Measurements from ENCODE around the gene PARVG.

Gene PARVG

GRCh38 chr22:44245867-44246266 is 65.1 kb downstream of the PARVG start:
- H3K9ac ChIP-seq (ENCODE audit: low read depth, low read length) = no peak overlapping the region
- H3K4me3 ChIP-seq (ENCODE audit: low read length) = no peak overlapping the region
- H3K4me1 ChIP-seq (ENCODE audit: insufficient read depth, low read length) = no peaks in the 10 kb centered on the region
- H3K36me3 ChIP-seq (ENCODE audit: insufficient read depth, low read length) = no peaks in the 10 kb centered on the region
- H3K27me3 ChIP-seq (ENCODE audit: insufficient read depth, low read length) = no peaks in the 10 kb centered on the region
- 91% methylated on average over 8 of the region's 8 CpGs for WGBS
- H3K27ac ChIP-seq (ENCODE audit: low read depth, low read length) = no peak overlapping the region
- H3K9me3 ChIP-seq (ENCODE audit: insufficient read depth, low read depth, low read length) = peaks cover 11% of the 10 kb centered on the region; the same call in 1 of the 2 replicates

GRCh38 chr22:44246615-44247326 is 66.0 kb downstream of the PARVG start:
- Histone ChIP-seq H3K9ac (ENCODE audit: low read depth, low read length) (no peak overlapping the region), H3K9me3 (ENCODE audit: insufficient read depth, low read depth, low read length) (peaks cover 11% of the 10 kb centered on the region; the same call in 1 of the 2 replicates), H3K27ac (ENCODE audit: low read depth, low read length) (no peak overlapping the region), H3K27me3 (ENCODE audit: insufficient read depth, low read length) (no peaks in the 10 kb centered on the region), H3K4me1 (ENCODE audit: insufficient read depth, low read length) (no peaks in the 10 kb centered on the region), H3K4me3 (ENCODE audit: low read length) (no peak overlapping the region), H3K36me3 (ENCODE audit: insufficient read depth, low read length) (no peaks in the 10 kb centered on the region)
- 92% methylated on average over 6 of the region's 8 CpGs for WGBS

GRCh38 chr22:44247346-44247745 is 66.6 kb downstream of the PARVG start:
- peaks cover 11% of the 10 kb centered on the region; the same call in 1 of the 2 replicates for H3K9me3 ChIP-seq (ENCODE audit: insufficient read depth, low read depth, low read length)
- no peak overlapping the region for H3K9ac ChIP-seq (ENCODE audit: low read depth, low read length)
- 93% methylated on average over 5 of the region's 5 CpGs for WGBS
- H3K4me1 ChIP-seq (ENCODE audit: insufficient read depth, low read length) = no peaks in the 10 kb centered on the region
- H3K4me3 ChIP-seq (ENCODE audit: low read length) = no peak overlapping the region
- no peak overlapping the region for H3K27ac ChIP-seq (ENCODE audit: low read depth, low read length)
- H3K27me3 ChIP-seq (ENCODE audit: insufficient read depth, low read length) = no peaks in the 10 kb centered on the region
- no peaks in the 10 kb centered on the region for H3K36me3 ChIP-seq (ENCODE audit: insufficient read depth, low read length)

- Histone ChIP-seq H3K36me3 (ENCODE audit: insufficient read depth, low read length) (no peaks in the 10 kb centered on the region), H3K27me3 (ENCODE audit: insufficient read depth, low read length) (no peaks in the 10 kb centered on the region), H3K27ac (ENCODE audit: low read depth, low read length) (no peak overlapping the region), H3K9ac (ENCODE audit: low read depth, low read length) (no peak overlapping the region), H3K9me3 (ENCODE audit: insufficient read depth, low read depth, low read length) (peaks cover 11% of the 10 kb centered on the region; the same call in 1 of the 2 replicates), H3K4me1 (ENCODE audit: insufficient read depth, low read length) (no peaks in the 10 kb centered on the region), H3K4me3 (ENCODE audit: low read length) (no peak overlapping the region)
- 92% methylated on average over 25 of the region's 25 CpGs for WGBS
These were observed 67.5 kb downstream of the PARVG start for GRCh38 chr22:44247923-44248892.

GRCh38 chr22:44248926-44249325 is 68.2 kb downstream of the PARVG start:
- H3K27me3 ChIP-seq (ENCODE audit: insufficient read depth, low read length) = no peaks in the 10 kb centered on the region
- H3K27ac ChIP-seq (ENCODE audit: low read depth, low read length) = no peak overlapping the region
- no peak overlapping the region for H3K9ac ChIP-seq (ENCODE audit: low read depth, low read length)
- WGBS = 93% methylated on average over 10 of the region's 10 CpGs
- peaks cover 11% of the 10 kb centered on the region; the same call in 1 of the 2 replicates for H3K9me3 ChIP-seq (ENCODE audit: insufficient read depth, low read depth, low read length)
- H3K4me1 ChIP-seq (ENCODE audit: insufficient read depth, low read length) = no peaks in the 10 kb centered on the region
- no peak overlapping the region for H3K4me3 ChIP-seq (ENCODE audit: low read length)
- no peaks in the 10 kb centered on the region for H3K36me3 ChIP-seq (ENCODE audit: insufficient read depth, low read length)

- Histone ChIP-seq H3K27ac (ENCODE audit: low read depth, low read length) (no peak overlapping the region), H3K27me3 (ENCODE audit: insufficient read depth, low read length) (no peaks in the 10 kb centered on the region), H3K9me3 (ENCODE audit: insufficient read depth, low read depth, low read length) (peaks cover 11% of the 10 kb centered on the region; the same call in 1 of the 2 replicates), H3K9ac (ENCODE audit: low read depth, low read length) (no peak overlapping the region), H3K36me3 (ENCODE audit: insufficient read depth, low read length) (no peaks in the 10 kb centered on the region), H3K4me3 (ENCODE audit: low read length) (no peak overlapping the region), H3K4me1 (ENCODE audit: insufficient read depth, low read length) (no peaks in the 10 kb centered on the region)
- WGBS = 93% methylated on average over 11 of the region's 12 CpGs
These were observed 68.8 kb downstream of the PARVG start for GRCh38 chr22:44249376-44250147.

GRCh38 chr22:44254811-44255210 is 74.1 kb downstream of the PARVG start:
- H3K27ac ChIP-seq (ENCODE audit: low read depth, low read length) = no peak overlapping the region
- peaks cover 7% of the 10 kb centered on the region; the same call in 1 of the 2 replicates for H3K9me3 ChIP-seq (ENCODE audit: insufficient read depth, low read depth, low read length)
- H3K27me3 ChIP-seq (ENCODE audit: insufficient read depth, low read length) = no peaks in the 10 kb centered on the region
- H3K36me3 ChIP-seq (ENCODE audit: insufficient read depth, low read length) = no peaks in the 10 kb centered on the region
- WGBS = 94% methylated on average over 1 of the region's 2 CpGs
- H3K4me1 ChIP-seq (ENCODE audit: insufficient read depth, low read length) = peaks cover 12% of the 10 kb centered on the region; the same call in 1 of the 2 replicates
- H3K4me3 ChIP-seq (ENCODE audit: low read length) = no peak overlapping the region
- no peak overlapping the region for H3K9ac ChIP-seq (ENCODE audit: low read depth, low read length)

- no peaks in the 10 kb centered on the region for H3K36me3 ChIP-seq (ENCODE audit: insufficient read depth, low read length)
- 90% methylated on average over 6 of the region's 6 CpGs for WGBS
- H3K9ac ChIP-seq (ENCODE audit: low read depth, low read length) = no peak overlapping the region
- H3K27me3 ChIP-seq (ENCODE audit: insufficient read depth, low read length) = no peaks in the 10 kb centered on the region
- no peaks in the 10 kb centered on the region for H3K9me3 ChIP-seq (ENCODE audit: insufficient read depth, low read depth, low read length)
- H3K4me1 ChIP-seq (ENCODE audit: insufficient read depth, low read length) = peaks cover 12% of the 10 kb centered on the region; the same call in 1 of the 2 replicates
- H3K27ac ChIP-seq (ENCODE audit: low read depth, low read length) = no peak overlapping the region
- H3K4me3 ChIP-seq (ENCODE audit: low read length) = no peak overlapping the region
These were observed 75.4 kb downstream of the PARVG start for GRCh38 chr22:44256085-44256484.

GRCh38 chr22:44256556-44257485 is 76.1 kb downstream of the PARVG start:
- Histone ChIP-seq H3K27ac (ENCODE audit: low read depth, low read length) (no peak overlapping the region; the same call in 1 of the 2 replicates), H3K36me3 (ENCODE audit: insufficient read depth, low read length) (no peaks in the 10 kb centered on the region), H3K4me1 (ENCODE audit: insufficient read depth, low read length) (peaks cover 12% of the 10 kb centered on the region; the same call in 1 of the 2 replicates), H3K27me3 (ENCODE audit: insufficient read depth, low read length) (no peaks in the 10 kb centered on the region), H3K4me3 (ENCODE audit: low read length) (no peak overlapping the region), H3K9me3 (ENCODE audit: insufficient read depth, low read depth, low read length) (no peaks in the 10 kb centered on the region), H3K9ac (ENCODE audit: low read depth, low read length) (no peak overlapping the region)
- WGBS = 57% methylated on average over 13 of the region's 13 CpGs
